ENCODE data around the gene SFMBT1. TPM values are rescaled to one million over a fixed set of nuclear protein-coding genes. Genes with fewer than 3 reads are reported as not detected.

Gene SFMBT1
- total and polyA plus RNA-seq, 2 experiments from 2014 or later, result 5.3 to 24.0 TPM

- no peaks in the 10 kb centered on the region for H3F3A ChIP-seq (replicated peaks; ENCODE audit: low read depth)
- H3K27ac Mint-ChIP-seq, result no peak overlapping the region
- TF ChIP-seq ZNF331 (CRISPR knock-in tag; IDR thresholded peaks at IDR 0.05; ENCODE audit: low read depth) (no peak), CTCF (conservative IDR thresholded peaks at IDR 0.05; ENCODE audit: low read depth in 2 of 2) (no peak), REST (IDR thresholded peaks at IDR 0.05; ENCODE audit: unreplicated experiment) (no peak), NANOG (IDR thresholded peaks at IDR 0.05; ENCODE audit: borderline replicate concordance) (no peak), STAT1 (IDR thresholded peaks at IDR 0.05; ENCODE audit: unreplicated experiment) (no peak), EZH2 (IDR thresholded peaks at IDR 0.05; ENCODE audit: low read depth, unreplicated experiment) (no peak), JUNB (IDR thresholded peaks at IDR 0.05; ENCODE audit: unreplicated experiment) (no peak), ZNF462 (CRISPR knock-in tag; IDR thresholded peaks at IDR 0.05) (no peak), CREB1 (CRISPR knock-in tag; IDR thresholded peaks at IDR 0.05; ENCODE audit: low read depth) (no peak), POLR2AphosphoS5 (IDR thresholded peaks at IDR 0.05; ENCODE audit: low read depth) (no peak), EZH2phosphoT487 (IDR thresholded peaks at IDR 0.05; ENCODE audit: unreplicated experiment) (no peak), ETS1 (IDR thresholded peaks at IDR 0.05) (no peak), ZNF114 (CRISPR knock-in tag; IDR thresholded peaks at IDR 0.05) (no peak)
- peaks cover 2% of the 10 kb centered on the region for H3K27me3 Mint-ChIP-seq (ENCODE audit: insufficient read depth, low read depth, poor library complexity)
- no peaks in the 10 kb centered on the region for H3K9me2 ChIP-seq (ENCODE audit: insufficient read depth)
- ATAC-seq (no peak), DNase-seq (ENCODE audit: low spot score) (no peak)
- no peak overlapping the region for H3K27ac ChIP-seq (ENCODE audit: low read depth)
- no peaks in the 10 kb centered on the region for H3K36me3 ChIP-seq (ENCODE audit: insufficient read depth)
- no peaks in the 10 kb centered on the region for H3K36me3 Mint-ChIP-seq (ENCODE audit: low read depth)
- no peak overlapping the region for H3K4me2 ChIP-seq
- peaks cover 57% of the 10 kb centered on the region for H3K4me1 ChIP-seq (ENCODE audit: insufficient read depth)
- H2AFZ ChIP-seq, result no peak overlapping the region
- no peaks in the 10 kb centered on the region for H3K27me3 ChIP-seq (ENCODE audit: insufficient read depth)
- H3K4me3 ChIP-seq, result no peak overlapping the region
- H3K9me3 Mint-ChIP-seq, result no peaks in the 10 kb centered on the region
- H3K4me3 Mint-ChIP-seq, result no peak overlapping the region
- peaks cover 57% of the 10 kb centered on the region for H3K4me1 Mint-ChIP-seq
- H4K20me1 ChIP-seq (replicated peaks; ENCODE audit: insufficient read depth), result no peaks in the 10 kb centered on the region
- peaks cover 49% of the 10 kb centered on the region for H3K79me2 ChIP-seq (replicated peaks; ENCODE audit: insufficient read depth)
Observed at GRCh38 chr3:53028641-53029040, 17.2 kb downstream of the SFMBT1 start.

All from GM23338 (cell line).